A549 (cell line): ENCODE results near the gene HTR1E.
"Not testable (repeated sequence)": the region's sequence is repeated elsewhere in the genome, so short reads cannot be mapped to it uniquely, and the experiment has no call there.

Experiments
- CHD2 ChIP-seq: fragments of 150-350 bp; IDR thresholded peaks from 2 replicates; pipeline ENCODE4 v1.6.1; 2014; ENCODE audit warnings: low read length; ENCODE audit not compliant: partially characterized antibody
- CTCF ChIP-seq: fragments of >200 bp; sonication (Bioruptor Twin); formaldehyde crosslinking; IDR thresholded peaks from 3 replicates; pipeline ENCODE4 v1.5.1; 2016
- JUNB ChIP-seq: fragments of >200 bp; sonication (Bioruptor Twin); formaldehyde crosslinking; IDR thresholded peaks from 2 replicates; pipeline ENCODE4 v1.6.1; 2016
- MAFK ChIP-seq: fragments of 450-650 bp; IDR thresholded peaks from 2 replicates; pipeline ENCODE4 v1.6.1; 2014; ENCODE audit not compliant: partially characterized antibody
- MYC ChIP-seq: IDR thresholded peaks from 2 replicates; pipeline ENCODE4 v1.6.1; 2012; ENCODE audit warnings: mild to moderate bottlenecking, inconsistent platforms, low read length, improper control_type of control experiment, borderline replicate concordance
- NPAS2 ChIP-seq: fragments of 250-450 bp; sonication (Bioruptor Pico); IDR thresholded peaks from 2 replicates; pipeline ENCODE4 v1.8.0; 2022; ENCODE audit warnings: mild to moderate bottlenecking, moderate library complexity, borderline replicate concordance
- PBX3 ChIP-seq: IDR thresholded peaks from 2 replicates; pipeline ENCODE4 v1.6.1; 2012
- POLR2A ChIP-seq: IDR thresholded peaks from 2 replicates; pipeline ENCODE4 v1.6.1; 2012; ENCODE audit warnings: mild to moderate bottlenecking, low read length
- RAD21 ChIP-seq, 2 experiments: fragments of >200 bp in 1 of 2; sonication (Bioruptor Twin) in 1 of 2; formaldehyde crosslinking in 1 of 2; IDR thresholded peaks in 1 of 2; conservative IDR thresholded peaks in 1 of 2; 2 replicates in 1 of 2; 3 replicates in 1 of 2; pipeline ENCODE4 v1.6.1; 2012 to 2018; ENCODE audit warnings: inconsistent platforms in 1 of 2
- RCOR1 ChIP-seq: fragments of 150-350 bp; IDR thresholded peaks from 2 replicates; pipeline ENCODE4 v1.6.1; 2014; ENCODE audit warnings: antibody characterized with exemption, low read length, low read depth
- REST ChIP-seq: fragments of 200-600 bp; sonication (generic); IDR thresholded peaks from 2 replicates; pipeline ENCODE4 v1.6.1; 2016; ENCODE audit warnings: antibody characterized with exemption, mild to moderate bottlenecking, moderate library complexity
- RFX5 ChIP-seq: fragments of 450-650 bp; IDR thresholded peaks from 2 replicates; pipeline ENCODE4 v1.7.1; 2014; ENCODE audit warnings: antibody characterized with exemption, mild to moderate bottlenecking, moderate library complexity

GRCh38 chr6:86927138-86927537 lies 10.2 kb upstream of the HTR1E start:
- not testable (repeated sequence) for TF ChIP-seq RFX5; CTCF; REST; RCOR1; CHD2; PBX3; MAFK; POLR2A; NPAS2; JUNB; MYC; RAD21 (conservative IDR thresholded peaks at IDR 0.05 in 1 of 2, IDR thresholded peaks at IDR 0.05 in 1 of 2)
